DOHH2 (cell line): ENCODE data around the gene GJC1.

Source experiments
- H3F3A ChIP-seq: fragments of 200-600 bp; sonication (generic), shearing (Covaris generic); 2 replicates; pipeline ENCODE4 v1.6.0; 2016; ENCODE audit warnings: antibody characterized with exemption, mild to moderate bottlenecking; ENCODE audit not compliant: control insufficient read depth, insufficient read depth
- H3K27ac ChIP-seq: fragments of 200-600 bp; sonication (generic); 2 replicates; pipeline ENCODE4 v1.5.1; 2014; ENCODE audit warnings: low read depth, mild to moderate bottlenecking, low read length, moderate library complexity
- H3K27me3 ChIP-seq: fragments of 200-600 bp; sonication (generic); 2 replicates; pipeline ENCODE4 v1.6.1; 2014; ENCODE audit warnings: mild to moderate bottlenecking, low read length, mixed read lengths; ENCODE audit not compliant: control insufficient read depth
- H3K36me3 ChIP-seq: fragments of 200-600 bp; sonication (generic); 2 replicates; pipeline ENCODE4 v1.6.1; 2014; ENCODE audit warnings: mild to moderate bottlenecking, low read length, moderate library complexity, mixed read lengths; ENCODE audit not compliant: control insufficient read depth
- H3K4me1 ChIP-seq: fragments of 200-600 bp; sonication (generic); 2 replicates; pipeline ENCODE4 v1.6.1; 2014; ENCODE audit warnings: mild to moderate bottlenecking, low read length, mixed read lengths; ENCODE audit not compliant: control insufficient read depth
- H3K4me2 ChIP-seq: fragments of 200-600 bp; sonication (generic); 2 replicates; pipeline ENCODE4 v1.6.0; 2014; ENCODE audit warnings: mild to moderate bottlenecking, low read length, moderate library complexity
- H3K4me3 ChIP-seq: fragments of 200-600 bp; sonication (generic); 2 replicates; pipeline ENCODE4 v1.5.1; 2014; ENCODE audit warnings: mild to moderate bottlenecking, low read length, mixed read lengths
- H3K79me2 ChIP-seq: fragments of 200-600 bp; sonication (generic); 2 replicates; pipeline ENCODE4 v1.6.1; 2014; ENCODE audit warnings: mild to moderate bottlenecking, low read length, mixed read lengths; ENCODE audit not compliant: control insufficient read depth
- H3K9me2 ChIP-seq: fragments of 200-600 bp; sonication (generic); replicated peaks from 2 replicates; pipeline ENCODE4 v1.6.1; 2014; ENCODE audit warnings: mild to moderate bottlenecking, low read length, mixed read lengths; ENCODE audit not compliant: control insufficient read depth
- H3K9me3 ChIP-seq: fragments of 200-600 bp; sonication (generic); 2 replicates; pipeline ENCODE4 v1.6.1; 2014; ENCODE audit warnings: antibody characterized with exemption, low read length, mixed read lengths; ENCODE audit not compliant: control insufficient read depth, insufficient read depth
- H4K20me1 ChIP-seq: fragments of 200-600 bp; sonication (generic); 2 replicates; pipeline ENCODE4 v1.6.0; 2014; ENCODE audit warnings: low read depth, mild to moderate bottlenecking, antibody characterized with exemption, low read length, moderate library complexity; ENCODE audit not compliant: control insufficient read depth, insufficient read depth
- CTCF ChIP-seq: fragments of 200-600 bp; sonication (generic); IDR thresholded peaks from one replicate; pipeline ENCODE4 v1.5.1; 2014; ENCODE audit warnings: antibody characterized with exemption, mild to moderate bottlenecking, low read depth, low read length; ENCODE audit not compliant: poor library complexity, severe bottlenecking
- EZH2phosphoT487 ChIP-seq: fragments of 200-600 bp; sonication (generic); IDR thresholded peaks from 2 replicates; pipeline ENCODE4 v1.6.1; 2017; ENCODE audit warnings: borderline replicate concordance, mild to moderate bottlenecking, antibody characterized with exemption, low read length, moderate library complexity, mixed read lengths

Gene GJC1

GRCh38 chr17:44770166-44770925, 59.7 kb downstream of the GJC1 start:
- no peaks in the 10 kb centered on the region for H3K9me2 ChIP-seq
- no peaks in the 10 kb centered on the region for H3F3A ChIP-seq
- no peak overlapping the region for H3K27ac ChIP-seq
- TF ChIP-seq CTCF = no peak
- TF ChIP-seq EZH2phosphoT487 = no peak
- peaks cover 8% of the 10 kb centered on the region; the same call in 1 of the 2 replicates for H3K27me3 ChIP-seq
- no peaks in the 10 kb centered on the region for H3K79me2 ChIP-seq
- peaks cover 9% of the 10 kb centered on the region for H3K4me1 ChIP-seq
- no peaks in the 10 kb centered on the region for H4K20me1 ChIP-seq
- no peak overlapping the region for H3K4me2 ChIP-seq
- no peaks in the 10 kb centered on the region for H3K9me3 ChIP-seq
- H3K4me3 ChIP-seq = no peak overlapping the region
- no peaks in the 10 kb centered on the region for H3K36me3 ChIP-seq

GRCh38 chr17:44769647-44770084, 60.4 kb downstream of the GJC1 start:
- Histone ChIP-seq H3K79me2 (no peaks in the 10 kb centered on the region), H3K9me3 (no peaks in the 10 kb centered on the region), H3K4me2 (no peak overlapping the region), H3K4me3 (no peak overlapping the region), H3K27me3 (peaks cover 8% of the 10 kb centered on the region; the same call in 1 of the 2 replicates), H3K4me1 (peaks cover 3% of the 10 kb centered on the region; the same call in 1 of the 2 replicates), H3F3A (no peaks in the 10 kb centered on the region), H3K27ac (no peak overlapping the region), H3K9me2 (no peaks in the 10 kb centered on the region), H4K20me1 (no peaks in the 10 kb centered on the region), H3K36me3 (no peaks in the 10 kb centered on the region)
- TF ChIP-seq CTCF (no peak), EZH2phosphoT487 (no peak)

DNA sequence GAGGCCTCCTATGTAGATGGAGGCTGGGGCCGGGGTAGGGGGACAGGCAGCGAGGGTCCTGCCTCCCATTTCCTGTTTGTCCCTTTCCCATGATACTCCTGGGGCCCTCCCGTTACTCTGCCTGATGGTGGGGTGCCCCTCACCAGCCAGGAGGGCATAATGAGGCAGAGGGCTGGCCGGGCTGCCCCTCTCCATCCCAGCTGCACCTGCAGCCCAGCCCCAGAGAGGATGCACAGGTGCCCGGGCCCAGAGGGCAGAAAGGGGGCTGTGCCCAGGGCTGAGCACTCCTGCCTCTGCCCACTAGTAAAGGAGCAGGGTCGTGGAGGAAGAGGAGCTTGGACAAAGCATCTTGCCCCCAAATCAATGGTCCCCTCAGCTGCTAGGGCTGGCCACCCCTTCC, 60.9 kb downstream of the GJC1 start:
- no peak overlapping the region for H3K4me3 ChIP-seq

More for the DNA sequence above, 60.9 kb downstream of the GJC1 start:
- H4K20me1 ChIP-seq = no peaks in the 10 kb centered on the region
- no peaks in the 10 kb centered on the region for H3K4me1 ChIP-seq
- H3K9me2 ChIP-seq = no peaks in the 10 kb centered on the region
- H3K9me3 ChIP-seq = no peaks in the 10 kb centered on the region
- TF ChIP-seq CTCF (no peak), EZH2phosphoT487 (no peak)
- H3K27ac ChIP-seq = no peak overlapping the region
- no peaks in the 10 kb centered on the region for H3F3A ChIP-seq
- H3K79me2 ChIP-seq = no peaks in the 10 kb centered on the region
- H3K36me3 ChIP-seq = no peaks in the 10 kb centered on the region
- no peak overlapping the region for H3K4me2 ChIP-seq
- peaks cover 8% of the 10 kb centered on the region; the same call in 1 of the 2 replicates for H3K27me3 ChIP-seq
